NK-92 treated with Interleukin-12 subunit alpha and Interleukin-12 subunit beta, amount 100 ng/mL, for 24 hours (cell line): Measurements from ENCODE around the gene CAMTA1.
"Not testable (repeated sequence)": the region's sequence is repeated elsewhere in the genome, so short reads cannot be mapped to it uniquely, and the experiment has no call there.

Experiments used
- DNase-seq: peaks from one replicate; lab custom pipeline; 2025; lab: John Stamatoyannopoulos, UW

Gene CAMTA1

DNA sequence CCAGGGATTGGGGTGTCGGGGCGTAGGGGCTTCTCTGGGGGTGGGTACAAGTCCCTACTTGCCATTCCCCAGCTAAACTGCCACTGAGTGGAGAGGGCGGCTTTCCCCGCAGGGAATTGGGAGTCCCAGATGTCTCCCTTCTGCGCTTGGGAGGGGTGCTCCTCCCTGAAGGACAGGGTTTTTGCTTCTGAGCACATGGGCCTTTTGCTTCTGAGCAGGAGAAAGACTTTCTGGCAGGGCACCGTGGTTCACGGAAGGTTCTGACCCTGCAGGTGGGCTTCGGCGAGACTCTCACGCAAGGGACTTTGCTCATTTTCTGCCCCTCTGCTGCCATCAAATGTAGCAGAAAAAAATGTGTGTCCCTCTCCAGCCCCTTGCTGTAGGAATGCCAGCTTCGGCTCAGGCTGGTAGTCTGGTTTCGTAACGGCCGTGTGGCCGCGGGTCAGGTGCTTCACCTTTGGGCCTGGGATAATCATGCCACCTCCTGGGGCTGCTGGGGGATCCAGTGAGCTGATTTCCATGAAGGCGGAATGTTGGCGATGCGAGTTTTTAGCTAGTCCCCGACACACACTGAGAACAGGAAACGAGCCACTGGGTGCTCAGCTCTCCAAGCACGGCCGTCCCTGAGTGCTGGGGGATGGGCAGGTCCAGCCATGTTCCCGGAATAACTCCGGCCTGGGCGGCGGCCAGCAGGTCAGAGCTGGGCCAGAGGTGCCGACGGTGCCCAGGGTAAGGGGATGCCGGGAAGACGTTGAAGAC, 364.0 kb downstream of the CAMTA1 start:
- DNase-seq: no peak

DNA sequence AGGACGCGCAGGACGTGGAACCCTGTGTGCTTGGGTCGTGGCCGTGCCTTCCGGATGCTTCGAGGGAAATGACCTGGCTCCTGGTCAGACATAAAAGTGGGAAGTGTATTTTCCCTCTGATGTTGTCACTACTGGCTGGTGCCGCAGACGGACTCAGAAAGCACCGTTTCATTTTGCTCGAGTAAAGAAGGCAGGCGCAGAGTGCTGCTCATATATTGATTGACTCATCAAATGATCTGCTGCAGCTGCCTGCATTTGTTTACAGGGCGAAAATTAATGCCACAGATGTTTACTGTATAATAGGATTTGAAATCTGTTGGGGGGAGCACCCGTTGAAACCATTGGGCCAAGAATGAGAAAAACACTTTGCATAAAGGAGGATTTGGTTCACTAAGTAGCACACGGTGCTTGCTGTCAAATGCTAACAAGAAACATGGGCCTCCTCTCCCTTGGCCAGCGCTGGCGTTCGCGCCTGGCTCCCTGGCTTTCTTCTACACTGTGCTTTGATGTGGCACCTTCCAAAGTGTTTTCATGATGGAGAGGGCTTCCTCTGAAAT, 365.5 kb downstream of the CAMTA1 start:
- DNase-seq: no peak

DNA sequence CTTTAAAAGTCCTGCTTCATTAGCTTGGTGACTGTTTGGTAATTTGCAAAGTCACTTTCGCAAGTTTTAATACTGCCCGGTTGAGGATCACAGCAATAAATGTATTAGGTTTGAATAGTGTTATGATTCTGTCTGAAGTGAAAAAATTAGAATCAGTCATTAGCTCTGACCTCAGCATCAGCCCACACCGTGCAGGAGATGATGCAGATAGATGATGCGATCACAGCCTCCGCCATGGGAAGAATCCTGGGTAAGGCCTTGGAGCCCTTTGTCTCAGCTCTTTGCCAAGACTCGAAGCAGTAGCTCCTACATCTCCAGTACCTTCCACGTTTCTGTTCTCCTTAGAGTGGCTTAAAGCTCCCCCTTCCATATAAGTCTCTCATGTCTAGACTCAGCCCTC, 366.7 kb downstream of the CAMTA1 start:
- no peak for DNase-seq

DNA sequence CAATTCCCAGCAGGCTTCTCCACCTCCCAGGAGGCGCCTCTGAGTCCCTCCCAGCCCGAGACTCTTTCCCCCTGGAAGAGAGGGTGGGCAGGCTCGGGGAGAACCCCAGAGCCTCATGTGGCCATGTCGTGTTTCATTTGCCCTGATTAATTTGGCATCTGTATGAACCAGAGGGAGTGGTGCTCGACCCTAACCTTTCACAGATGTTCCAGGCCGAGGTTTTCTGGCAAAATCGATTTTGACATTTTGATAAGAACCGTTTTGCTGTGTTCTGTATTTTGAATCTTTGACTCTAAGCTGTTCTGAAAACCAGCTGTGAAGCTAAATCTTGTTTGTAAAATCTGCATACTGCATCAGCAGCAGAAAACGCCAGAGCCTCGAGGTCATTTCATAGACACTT, 367.4 kb downstream of the CAMTA1 start:
- DNase-seq: no peak

DNA sequence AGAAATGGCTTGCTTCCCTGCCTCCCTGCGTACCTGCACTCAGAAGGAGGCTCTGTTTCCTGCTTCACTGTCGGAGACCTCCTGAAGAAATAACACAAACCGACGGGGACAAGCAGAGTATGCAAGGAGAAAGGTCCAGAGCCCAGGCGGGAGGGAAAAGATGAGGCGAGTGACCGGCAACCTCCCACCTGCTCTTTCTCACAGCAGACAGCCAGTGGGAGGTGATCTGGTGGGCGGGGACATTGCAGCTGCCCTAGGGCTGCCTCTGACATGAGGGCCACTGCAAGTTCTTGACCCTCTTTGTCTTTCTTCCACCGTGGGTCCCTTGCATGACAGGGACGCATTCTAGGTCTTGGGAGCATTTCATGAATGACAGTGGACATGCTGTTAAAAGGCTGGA, 368.2 kb downstream of the CAMTA1 start:
- DNase-seq: no peak

DNA sequence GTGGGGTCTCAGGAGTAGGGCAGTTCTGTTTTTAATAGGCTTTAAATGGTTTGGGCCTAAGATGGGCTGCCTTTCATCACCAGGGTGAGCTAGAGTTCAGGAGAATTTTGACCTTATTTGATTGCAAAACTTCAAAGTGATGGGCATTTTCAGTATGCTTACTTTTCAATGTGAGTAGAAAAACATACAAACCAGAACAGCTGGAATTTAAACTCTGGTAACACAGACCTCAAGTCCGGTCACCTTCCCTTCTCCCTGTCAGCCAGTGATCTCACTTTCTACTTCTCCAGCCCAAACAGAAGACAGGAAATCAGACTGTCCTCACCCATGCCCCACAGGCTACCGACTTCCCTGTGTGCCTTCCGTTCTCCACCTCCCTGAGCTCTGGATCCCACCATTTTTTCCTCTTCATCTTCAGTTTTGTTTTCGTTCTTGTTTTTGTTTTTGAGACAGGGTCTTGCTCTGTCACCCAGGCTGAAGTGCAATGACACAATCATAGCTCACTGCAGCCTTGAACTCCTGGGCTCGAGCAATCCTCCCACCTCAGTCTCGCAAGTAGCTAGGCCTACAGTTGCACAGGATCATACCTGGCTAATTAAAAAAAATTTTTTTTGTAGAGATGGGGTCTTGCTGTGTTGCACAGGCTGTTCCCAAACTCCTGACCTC, 374.0 kb downstream of the CAMTA1 start:
- no peak for DNase-seq

DNA sequence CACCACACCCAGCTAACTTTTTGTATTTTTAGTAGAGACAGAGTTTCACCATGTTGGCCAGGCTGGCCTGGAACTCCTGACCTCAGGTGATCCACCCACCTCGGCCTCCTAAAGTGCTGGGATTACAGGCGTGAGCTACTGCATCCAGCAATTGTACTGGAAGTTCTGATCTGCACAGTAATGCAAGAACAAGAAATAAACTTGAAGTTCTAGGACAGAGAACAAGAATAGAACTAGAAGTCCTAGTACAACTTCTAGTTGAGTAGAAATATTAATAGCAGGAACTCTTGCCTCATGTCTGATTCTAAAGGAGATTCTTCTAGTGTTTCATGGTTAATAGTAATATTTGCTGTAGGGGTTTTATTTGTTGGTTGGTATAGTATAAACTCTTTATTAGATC, 383.3 kb downstream of the CAMTA1 start:
- not testable (repeated sequence) for DNase-seq

DNA sequence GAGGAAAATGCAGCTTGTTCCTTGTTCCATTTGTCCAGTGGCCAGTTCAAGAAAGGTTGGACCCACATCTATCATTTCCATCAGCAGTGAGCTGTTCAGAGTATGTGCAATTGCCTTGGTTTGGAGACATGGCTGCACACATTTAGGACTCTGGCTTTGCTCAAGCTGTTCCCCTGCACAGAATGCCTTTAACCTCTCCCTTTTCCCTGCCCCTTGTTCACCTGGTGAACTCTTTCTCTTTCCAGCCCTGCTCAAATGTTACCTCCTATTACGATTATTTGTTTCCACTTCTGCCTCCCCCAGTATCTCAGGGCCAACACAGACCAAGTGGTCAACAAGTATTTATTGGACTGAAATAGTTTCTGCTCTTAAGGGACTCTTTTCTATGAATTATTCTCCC, 385.9 kb downstream of the CAMTA1 start:
- DNase-seq: no peak

DNA sequence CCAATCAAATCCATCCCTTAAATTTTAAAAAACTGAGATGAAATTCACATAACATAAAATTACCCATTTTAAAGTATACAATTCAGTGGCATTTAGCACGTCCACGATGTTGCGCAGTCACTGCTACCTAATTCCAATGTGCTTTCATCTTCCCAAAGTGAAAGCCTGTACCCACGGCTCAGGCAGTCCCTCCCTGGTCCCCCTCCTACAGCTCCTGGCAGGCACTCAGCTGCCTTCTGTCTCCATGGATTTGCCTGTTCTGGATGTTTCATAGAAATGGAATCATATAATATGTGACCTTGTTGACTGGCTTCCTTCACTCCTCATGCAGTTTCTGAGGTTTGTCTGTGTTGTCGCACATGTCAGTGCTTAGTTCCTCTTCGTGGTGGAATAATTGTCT, 386.3 kb downstream of the CAMTA1 start:
- no peak for DNase-seq

DNA sequence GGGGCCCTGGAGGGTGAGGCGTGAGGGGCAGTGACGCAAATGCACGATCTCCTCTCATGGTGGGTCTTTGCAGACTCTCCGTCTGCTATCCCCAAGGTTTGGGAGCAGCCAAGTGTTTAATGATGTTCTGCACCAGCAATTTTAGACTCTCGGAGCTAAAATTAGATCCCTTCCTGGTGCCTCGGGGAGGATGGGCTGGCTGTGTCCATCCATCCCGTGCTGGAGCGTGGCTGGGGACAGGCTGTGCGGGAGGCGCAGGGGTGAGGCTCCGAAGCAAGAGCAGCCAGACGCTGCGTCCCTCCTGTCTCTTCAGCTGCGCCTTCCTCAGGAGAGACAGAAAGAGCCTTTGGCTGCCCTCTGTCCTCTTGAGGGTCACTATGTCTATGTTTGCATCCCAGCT, 387.6 kb downstream of the CAMTA1 start:
- DNase-seq: no peak

DNA sequence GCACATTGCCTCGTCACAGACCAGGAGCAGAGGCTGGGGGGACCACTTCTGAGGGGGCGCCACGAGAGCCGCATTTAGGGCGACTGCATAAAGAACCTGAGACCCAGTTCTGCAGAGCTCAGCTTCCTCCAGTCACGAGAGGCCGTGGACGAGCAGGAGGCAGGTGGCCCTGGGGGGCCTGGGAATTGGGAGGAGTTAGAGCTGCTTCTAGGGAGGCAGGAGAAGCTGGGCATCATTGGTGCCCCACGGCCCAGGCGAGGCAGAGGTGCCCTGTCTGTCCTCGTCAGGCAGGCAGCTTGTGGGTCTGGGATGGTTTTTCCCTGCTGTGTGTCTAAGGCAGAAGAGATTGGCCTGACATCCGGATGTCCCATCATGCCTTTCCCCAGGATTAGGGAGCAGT, 389.3 kb downstream of the CAMTA1 start:
- no peak for DNase-seq

DNA sequence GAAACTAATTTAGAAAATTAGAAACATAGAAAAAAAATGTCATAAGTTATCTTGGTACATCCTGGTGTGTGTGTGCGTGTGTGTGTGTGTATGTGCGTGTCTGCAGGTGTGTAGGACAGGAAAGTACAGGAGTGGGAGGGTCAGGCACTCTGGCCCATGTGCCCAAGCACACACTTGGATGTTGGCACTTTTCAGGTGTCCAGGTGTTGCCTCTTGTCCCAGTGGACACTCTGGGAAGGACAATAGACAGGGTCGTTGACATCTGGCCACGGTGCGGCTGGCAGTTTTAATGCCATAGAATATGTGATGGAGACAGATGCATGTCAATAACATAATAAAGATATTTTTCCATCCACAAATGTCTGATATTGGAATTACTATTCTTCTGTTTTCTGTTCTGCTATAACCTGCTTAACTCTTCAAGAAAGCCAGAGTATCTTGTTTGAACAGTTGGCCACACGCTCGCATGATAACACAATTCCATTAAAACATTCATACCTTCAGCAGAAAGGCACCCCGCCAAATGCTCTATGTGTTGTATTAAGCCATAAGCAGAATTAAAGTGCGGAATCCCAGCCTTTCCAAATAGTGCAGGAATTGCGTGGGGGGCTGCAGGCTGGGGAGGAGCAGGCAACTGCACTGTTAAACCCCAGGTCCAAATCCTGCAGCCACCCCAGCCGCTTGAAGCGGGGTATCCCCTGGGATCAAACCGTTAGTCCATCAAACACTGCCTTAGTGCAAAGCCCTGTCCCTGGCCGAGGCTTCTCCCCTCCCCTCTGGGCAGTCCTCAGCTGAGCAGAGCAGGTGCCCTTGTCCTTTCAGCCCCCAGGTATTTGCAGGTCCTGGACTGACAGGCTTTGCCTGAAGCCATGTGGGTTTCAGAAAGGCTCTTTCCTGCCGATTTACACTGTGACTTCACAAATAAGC, 390.0 kb downstream of the CAMTA1 start:
- DNase-seq: no peak

DNA sequence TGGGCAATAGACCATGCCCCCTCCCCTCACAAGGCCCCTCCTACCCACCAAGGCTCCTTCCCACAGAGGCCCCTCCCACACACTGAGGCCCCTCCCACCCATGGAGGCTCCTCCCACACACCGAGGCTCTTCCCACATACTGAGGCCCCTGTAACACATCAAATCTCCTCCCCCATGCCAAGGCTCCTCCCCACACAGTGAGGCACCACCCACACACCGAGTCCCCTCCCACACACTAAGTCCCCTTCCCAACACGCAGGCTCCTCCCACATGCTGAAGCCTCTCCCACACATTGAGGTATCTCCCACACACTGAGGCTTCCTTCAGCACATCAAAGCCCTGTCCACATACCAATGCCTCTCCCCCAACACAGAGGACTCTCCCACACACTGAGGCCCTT, 391.8 kb downstream of the CAMTA1 start:
- DNase-seq: no peak

DNA sequence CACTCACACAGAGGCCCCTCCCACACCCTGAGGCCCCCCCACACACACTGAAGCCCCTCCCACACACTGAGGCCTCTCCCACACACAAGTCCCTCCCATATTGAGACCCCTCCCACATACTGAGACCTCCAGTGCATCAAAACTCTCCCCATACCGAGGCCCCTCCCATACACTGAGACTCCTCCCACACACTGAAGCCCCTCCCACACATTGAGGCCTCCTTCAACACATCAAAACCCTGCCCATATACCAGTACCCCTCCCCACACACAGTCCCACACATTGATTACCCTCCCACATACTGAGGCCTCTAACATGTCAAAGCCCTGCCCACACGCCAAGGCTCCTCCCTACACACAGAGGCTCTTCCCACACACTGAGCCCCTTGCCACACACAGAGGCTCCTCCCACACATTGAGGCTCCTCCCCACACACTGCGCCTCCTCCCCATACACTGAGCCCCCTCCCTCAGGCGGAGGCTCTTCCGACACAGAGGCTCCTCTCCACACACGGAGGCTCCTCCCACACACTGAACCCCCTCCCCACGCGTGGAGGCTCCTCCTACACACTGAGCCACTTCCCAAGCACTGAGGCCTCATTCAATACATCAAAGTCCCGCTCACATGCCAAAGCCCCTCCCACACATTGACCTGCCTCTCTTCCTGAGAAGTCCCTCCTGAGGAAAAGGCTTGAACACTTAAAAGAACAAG, 392.3 kb downstream of the CAMTA1 start:
- no peak for DNase-seq

DNA sequence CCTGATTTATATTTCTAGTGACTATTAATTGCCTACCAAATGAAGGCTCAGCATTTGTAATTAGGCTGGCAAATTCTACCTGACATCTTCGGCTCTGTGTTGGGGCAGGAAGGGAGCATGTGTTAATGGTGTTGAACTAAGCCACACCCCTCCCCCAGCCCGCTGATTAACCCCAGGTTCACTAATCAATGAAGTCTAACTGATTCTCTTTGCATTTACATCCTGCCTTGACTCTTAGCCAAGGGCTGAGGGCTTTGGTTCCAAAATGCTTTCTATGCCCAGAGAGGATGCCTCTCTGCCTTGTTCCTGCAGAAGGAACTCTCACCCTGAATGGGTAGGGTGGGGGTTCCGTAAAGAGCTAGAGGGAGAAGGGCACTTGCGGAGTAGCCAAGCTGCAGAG, 393.1 kb downstream of the CAMTA1 start:
- DNase-seq: no peak

DNA sequence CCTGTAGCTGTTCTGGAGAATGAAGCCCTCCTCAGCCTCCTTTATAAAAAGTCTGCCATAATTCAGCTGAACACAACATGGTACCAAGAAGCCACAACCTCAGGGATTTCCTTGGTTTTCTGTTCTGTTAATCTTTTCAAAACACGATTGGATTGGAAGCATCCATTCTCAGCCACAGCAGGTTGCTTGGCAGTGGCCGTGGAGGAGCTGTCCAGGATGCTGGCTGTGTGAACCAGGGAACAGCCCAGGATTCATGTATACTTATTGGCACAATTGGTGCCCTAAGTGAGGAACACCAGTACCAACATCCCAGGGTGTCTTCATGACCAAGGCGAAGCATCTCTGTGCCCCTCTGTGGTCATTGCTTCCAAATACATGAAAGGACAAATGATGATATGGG, 393.5 kb downstream of the CAMTA1 start:
- DNase-seq: no peak

DNA sequence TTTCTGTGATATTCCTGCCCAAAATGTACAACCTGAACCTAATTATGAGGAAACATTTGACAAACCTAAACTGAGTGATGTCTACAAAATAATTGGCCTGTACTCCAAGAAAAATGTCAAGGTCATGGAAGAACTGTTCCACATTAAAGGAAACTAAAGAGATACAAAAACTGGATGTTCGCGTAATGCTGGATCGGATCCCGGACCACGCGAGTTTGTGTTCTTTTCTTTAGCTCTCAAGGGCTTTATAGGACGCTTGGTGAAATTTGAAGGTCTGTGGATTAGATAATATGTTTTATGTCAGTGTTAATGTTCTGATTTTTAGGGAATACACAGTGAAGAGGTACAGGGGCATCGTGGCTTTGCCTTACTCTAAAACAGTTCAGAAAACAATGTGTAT, 400.5 kb downstream of the CAMTA1 start:
- DNase-seq: no peak

DNA sequence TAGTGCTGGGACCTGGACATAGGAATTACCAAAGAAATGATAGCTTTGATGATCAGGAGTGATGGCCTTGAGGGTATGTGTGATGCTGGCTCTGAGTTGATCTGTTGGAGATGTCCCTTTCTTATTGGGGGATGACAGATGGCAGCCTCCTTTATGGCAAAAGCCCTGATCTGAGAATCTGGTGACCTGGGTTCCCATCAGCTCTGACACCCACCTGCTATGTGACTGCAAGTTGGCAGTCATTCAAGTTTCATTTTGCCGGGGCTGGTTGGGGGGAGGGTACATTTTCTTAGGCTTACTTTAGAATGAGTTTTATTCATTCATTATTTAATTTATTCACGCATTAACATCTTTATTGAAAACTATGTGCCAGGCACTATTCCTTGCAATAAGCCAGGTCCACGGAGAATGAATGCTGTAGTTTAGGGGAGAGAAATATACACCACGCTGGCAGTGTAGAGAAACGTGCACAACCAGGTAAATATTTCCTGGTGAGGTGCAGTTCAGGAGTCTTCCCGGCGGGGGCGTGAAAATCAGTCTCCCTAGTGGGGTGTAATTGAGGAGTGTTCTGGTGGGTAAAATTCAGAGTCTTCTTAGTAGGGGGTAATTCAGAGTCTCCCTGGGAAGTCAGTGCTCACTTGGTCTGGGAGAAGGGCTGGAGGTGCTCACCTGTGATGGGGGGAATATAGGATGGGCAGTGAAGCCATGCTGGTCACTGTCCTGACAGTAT, 401.3 kb downstream of the CAMTA1 start:
- no peak for DNase-seq

DNA sequence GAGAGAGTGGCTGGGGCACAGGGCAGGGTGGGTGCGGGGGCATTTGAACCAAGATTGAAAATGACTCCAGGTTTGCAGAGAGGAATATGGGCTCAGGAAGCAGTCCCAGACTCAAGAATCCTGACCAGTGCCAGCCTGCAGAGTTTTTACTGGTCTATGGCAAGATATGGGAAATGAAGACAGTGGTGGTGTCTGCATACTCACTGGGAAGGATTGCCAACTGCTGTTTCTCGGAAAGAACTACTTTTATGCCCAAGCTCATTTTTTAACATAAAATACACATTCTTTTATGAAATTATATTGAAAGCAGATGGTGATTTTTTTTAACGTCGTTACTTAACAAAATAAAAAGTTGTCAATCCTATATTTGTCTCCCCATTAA, 401.8 kb downstream of the CAMTA1 start:
- no peak for DNase-seq

DNA sequence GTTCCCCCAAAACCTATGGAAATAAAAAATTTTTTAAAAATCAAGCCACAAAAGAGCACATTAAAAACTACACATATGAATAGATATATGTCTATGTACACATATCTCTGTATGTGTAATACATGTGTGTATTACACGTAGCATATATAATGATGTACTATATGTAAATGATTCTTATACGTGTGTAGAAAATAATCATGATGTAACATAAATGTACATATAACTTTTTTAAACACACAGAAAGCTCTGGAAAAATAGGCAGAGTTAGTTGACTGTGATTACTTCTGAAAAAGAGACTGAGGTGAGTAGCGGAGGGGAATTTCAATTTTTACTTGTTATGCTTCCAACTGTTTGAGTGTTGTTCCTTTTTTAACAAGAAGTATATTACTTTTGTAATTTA, 405.0 kb downstream of the CAMTA1 start:
- DNase-seq: no peak

DNA sequence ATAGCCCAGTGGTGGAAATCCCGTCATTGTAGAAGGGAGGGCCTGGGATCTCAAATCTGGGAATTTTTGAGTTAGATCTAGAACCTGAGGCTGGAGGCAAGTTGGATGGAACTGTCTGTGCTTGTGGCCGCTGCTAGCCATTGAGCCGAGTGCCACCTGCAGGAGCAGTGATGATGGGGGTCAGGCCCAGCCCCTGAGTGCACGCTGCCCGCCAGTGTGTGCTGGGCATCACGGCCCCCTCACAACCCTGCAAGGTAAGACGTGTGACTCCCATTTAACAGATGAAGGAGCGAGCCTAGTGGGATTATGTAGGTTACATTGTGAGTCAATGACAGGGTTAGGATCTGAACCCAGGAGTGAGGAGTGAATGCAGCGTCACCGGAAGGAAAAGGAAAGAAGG, 407.2 kb downstream of the CAMTA1 start:
- no peak for DNase-seq
